Thyroid gland (tissue), 4 donors: ENCODE measurements around the gene IBSP. TPM values are rescaled to one million over a fixed set of nuclear protein-coding genes. Genes with fewer than 3 reads are reported as not detected.

Experiments used
- DNase-seq, 2 donors: peaks; one replicate each; pipeline ENCODE4 v3.0.0-alpha.2; 2019
- H3K27ac ChIP-seq, 3 donors: fragments of 200-600 bp; sonication (generic); 1 replicate in 2 of 3; 2 replicates in 1 of 3; pipeline ENCODE4 v1.5.1; 2016 to 2019; ENCODE audit warnings: mild to moderate bottlenecking in 1 of 3, moderate library complexity in 1 of 3
- H3K27me3 ChIP-seq: fragments of 200-600 bp; sonication (generic); one replicate; pipeline ENCODE4 v1.5.1; 2019
- H3K36me3 ChIP-seq, 2 donors: fragments of 200-600 bp; sonication (generic); one replicate each; pipeline ENCODE4 v1.5.1; 2016 to 2019
- H3K4me1 ChIP-seq, 2 donors: fragments of 200-600 bp; sonication (generic); one replicate each; pipeline ENCODE4 v1.5.1; 2017 to 2019
- H3K4me3 ChIP-seq, 3 donors: fragments of 200-600 bp; sonication (generic); replicated peaks in 1 of 3; 1 replicate in 2 of 3; 2 replicates in 1 of 3; pipeline ENCODE4 v1.5.1; 2016; ENCODE audit warnings: mild to moderate bottlenecking in 1 of 3
- H3K9me3 ChIP-seq: fragments of 200-600 bp; sonication (generic); one replicate; pipeline ENCODE4 v1.5.1; 2017
- CTCF ChIP-seq, 6 experiments: fragments of 200-600 bp in 3 of 6; fragments of 450-650 bp in 3 of 6; sonication (generic) in 3 of 6; IDR thresholded peaks; one replicate each; pipeline ENCODE4 v1.5.1; 2016 to 2019; ENCODE audit warnings: antibody characterized with exemption in 6 of 6, mild to moderate bottlenecking in 2 of 6, inconsistent platforms in 1 of 6, moderate library complexity in 1 of 6
- POLR2A ChIP-seq, 2 donors: fragments of 450-650 bp; IDR thresholded peaks; one replicate each; pipeline ENCODE4 v1.6.1; 2017; ENCODE audit warnings: antibody characterized with exemption in 2 of 2, mild to moderate bottlenecking in 2 of 2, moderate library complexity in 1 of 2
- WGBS, 2 donors: methylation state at CpG; one replicate each; pipeline ENCODE4 v1.1.5; 2017; 5-methylcytosine and 5-hydroxymethylcytosine counted together
- intact Hi-C: fragments of 100-400 bp; cut with DNase I; formaldehyde crosslinking; loops from one replicate; pipeline ENCODE4 v1.15.1; 2023
- total RNA-seq, 4 donors: library from RNA; depleted of rRNA; stranded (reverse); fragments of >200 nt; gene quantifications; one replicate each; pipeline ENCODE4 v1.2.3, GENCODE V29; 2016

IBSP gene
- total RNA-seq, 4 donors from 2014 or later, result not detected

GRCh38 chr4:87855559-87855958 is 56.2 kb downstream of the IBSP start:
- Histone ChIP-seq H3K4me1 (no peaks in the 10 kb centered on the region), H3K27ac (no peak overlapping the region), H3K27me3 (no peaks in the 10 kb centered on the region), H3K4me3 (no peak overlapping the region), H3K36me3 (no peaks in the 10 kb centered on the region), H3K9me3 (no peaks in the 10 kb centered on the region)
- TF ChIP-seq POLR2A (IDR thresholded peaks at IDR 0.05) (no peak), CTCF (IDR thresholded peaks at IDR 0.05) (no peak)
- WGBS, 2 donors, result 81% methylated on average over 7 of the region's 8 CpGs
- no peak for DNase-seq
- intact Hi-C loops, result loop anchor here (10.0 kb wide), 1 partner anchor 359 kb away; no protein-coding TSS in a partner anchor

- intact Hi-C loops, result loop anchor here (10.0 kb wide), 1 partner anchor 358 kb away; no protein-coding TSS in a partner anchor
- no peaks in the 10 kb centered on the region for H3K36me3 ChIP-seq
- no peak for DNase-seq
- H3K27me3 ChIP-seq, result no peaks in the 10 kb centered on the region
- WGBS, 2 donors, result 42 to 44% methylated on average over 1 of the region's 1 CpG
- H3K4me3 ChIP-seq, result no peak overlapping the region
- no peaks in the 10 kb centered on the region for H3K9me3 ChIP-seq
- no peak for TF ChIP-seq CTCF (IDR thresholded peaks at IDR 0.05)
- no peak for TF ChIP-seq POLR2A (IDR thresholded peaks at IDR 0.05)
- H3K4me1 ChIP-seq, result no peaks in the 10 kb centered on the region
- H3K27ac ChIP-seq, result no peak overlapping the region
These were observed 57.5 kb downstream of the IBSP start for GRCh38 chr4:87856816-87857215.

GRCh38 chr4:87857789-87858188 is 58.4 kb downstream of the IBSP start:
- Histone ChIP-seq H3K4me1 (no peaks in the 10 kb centered on the region), H3K27me3 (no peaks in the 10 kb centered on the region), H3K27ac (no peak overlapping the region), H3K36me3 (no peaks in the 10 kb centered on the region), H3K4me3 (no peak overlapping the region), H3K9me3 (no peaks in the 10 kb centered on the region)
- intact Hi-C loops, result loop anchor here (10.0 kb wide), 1 partner anchor 357 kb away; no protein-coding TSS in a partner anchor
- WGBS, 2 donors, result 55 to 57% methylated on average over 5 of the region's 5 CpGs
- TF ChIP-seq POLR2A (IDR thresholded peaks at IDR 0.05), result no peak
- TF ChIP-seq CTCF (IDR thresholded peaks at IDR 0.05), result no peak
- DNase-seq, result no peak

Other genes with a start within 250 kb of the IBSP start
- gene DSPP, start 191.0 kb upstream of the IBSP start, total RNA-seq, result under 1 TPM in 1 of 4 donors, not detected in 3; 0.13 TPM
- gene DMP1, start 149.3 kb upstream of the IBSP start, total RNA-seq, result not detected
- not detected for gene MEPE, start 33.4 kb downstream of the IBSP start, total RNA-seq
- gene SPP1, start 176.2 kb downstream of the IBSP start, total RNA-seq, result 10 to 100 TPM in 2 of 4 donors, 1 to 10 TPM in 2; 1.0 to 16.7 (median 8.9) TPM
- gene PKD2, start 208.1 kb downstream of the IBSP start, total RNA-seq, result 10 to 100 TPM; 30.9 to 50.0 (median 40.7) TPM